Astrocyte of the spinal cord (primary cell): ENCODE measurements around the gene DOK7.

Experiments used
- DNase-seq: peaks from one replicate; pipeline ENCODE4 v3.0.0; 2011; ENCODE audit warnings: low read depth, low spot score
- H3K4me3 ChIP-seq: 2 replicates; pipeline ENCODE4 v1.5.1; 2011; ENCODE audit warnings: low read depth, mild to moderate bottlenecking, low read length, moderate library complexity
- in situ Hi-C: cut with HindIII; loops from 2 replicates; pipeline ENCODE4 v1.10.0; 2017; ENCODE audit warnings: low sequenced_read_pairs
- TF ChIP-seq, protein P1 (sequence below): IDR thresholded peaks from 2 replicates; pipeline ENCODE4 v1.5.1; 2012; ENCODE audit warnings: low read depth, mild to moderate bottlenecking, low read length, inconsistent platforms

DOK7 gene

GRCh38 chr4:3473181-3473950, 10.3 kb downstream of the DOK7 start:
- in situ Hi-C loops: no loop called here
- TF ChIP-seq, protein P1, sequence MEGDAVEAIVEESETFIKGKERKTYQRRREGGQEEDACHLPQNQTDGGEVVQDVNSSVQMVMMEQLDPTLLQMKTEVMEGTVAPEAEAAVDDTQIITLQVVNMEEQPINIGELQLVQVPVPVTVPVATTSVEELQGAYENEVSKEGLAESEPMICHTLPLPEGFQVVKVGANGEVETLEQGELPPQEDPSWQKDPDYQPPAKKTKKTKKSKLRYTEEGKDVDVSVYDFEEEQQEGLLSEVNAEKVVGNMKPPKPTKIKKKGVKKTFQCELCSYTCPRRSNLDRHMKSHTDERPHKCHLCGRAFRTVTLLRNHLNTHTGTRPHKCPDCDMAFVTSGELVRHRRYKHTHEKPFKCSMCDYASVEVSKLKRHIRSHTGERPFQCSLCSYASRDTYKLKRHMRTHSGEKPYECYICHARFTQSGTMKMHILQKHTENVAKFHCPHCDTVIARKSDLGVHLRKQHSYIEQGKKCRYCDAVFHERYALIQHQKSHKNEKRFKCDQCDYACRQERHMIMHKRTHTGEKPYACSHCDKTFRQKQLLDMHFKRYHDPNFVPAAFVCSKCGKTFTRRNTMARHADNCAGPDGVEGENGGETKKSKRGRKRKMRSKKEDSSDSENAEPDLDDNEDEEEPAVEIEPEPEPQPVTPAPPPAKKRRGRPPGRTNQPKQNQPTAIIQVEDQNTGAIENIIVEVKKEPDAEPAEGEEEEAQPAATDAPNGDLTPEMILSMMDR: no peak
- H3K4me3 ChIP-seq: no peak overlapping the region
- DNase-seq: no peak

DNA sequence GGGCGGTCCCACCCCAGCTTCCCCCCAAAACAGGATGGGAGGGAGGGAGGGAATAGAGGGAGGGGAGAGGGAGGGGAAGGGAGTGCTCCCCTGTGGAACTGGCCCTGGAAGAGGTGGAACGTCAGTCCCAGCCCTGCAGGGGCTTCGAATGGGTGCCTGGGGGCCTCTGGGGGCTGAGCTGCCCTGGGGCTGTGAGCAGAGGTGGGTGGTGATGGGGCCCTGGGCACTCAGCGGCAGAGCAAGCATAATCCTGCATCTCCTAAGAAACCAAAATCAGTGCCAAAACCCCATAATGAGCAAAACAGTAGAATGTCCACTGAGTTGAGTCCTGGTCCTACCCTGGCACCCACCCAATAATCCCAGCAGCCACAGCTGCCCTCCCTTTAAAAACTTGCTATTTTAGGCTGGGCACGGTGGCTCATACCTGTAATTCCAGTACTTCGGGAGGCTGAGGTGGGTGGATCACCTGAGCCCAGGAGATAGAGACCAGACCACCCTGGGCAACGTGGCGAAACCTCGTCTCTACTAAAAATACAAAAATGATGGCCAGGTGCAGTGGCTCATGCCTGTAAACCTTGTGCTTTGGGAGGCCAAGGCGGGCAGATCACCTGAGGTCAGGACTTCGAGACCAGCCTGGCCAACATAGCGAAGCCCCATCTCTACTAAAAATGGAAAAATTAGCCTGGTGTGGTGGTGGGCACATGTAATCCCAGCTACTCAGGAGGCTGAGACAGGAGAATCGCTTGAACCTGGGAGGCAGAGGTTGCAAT, 11.1 kb downstream of the DOK7 start:
- TF ChIP-seq, protein P1: no peak
- H3K4me3 ChIP-seq: no peak overlapping the region
- in situ Hi-C loops: no loop called here
- no peak for DNase-seq

DNA sequence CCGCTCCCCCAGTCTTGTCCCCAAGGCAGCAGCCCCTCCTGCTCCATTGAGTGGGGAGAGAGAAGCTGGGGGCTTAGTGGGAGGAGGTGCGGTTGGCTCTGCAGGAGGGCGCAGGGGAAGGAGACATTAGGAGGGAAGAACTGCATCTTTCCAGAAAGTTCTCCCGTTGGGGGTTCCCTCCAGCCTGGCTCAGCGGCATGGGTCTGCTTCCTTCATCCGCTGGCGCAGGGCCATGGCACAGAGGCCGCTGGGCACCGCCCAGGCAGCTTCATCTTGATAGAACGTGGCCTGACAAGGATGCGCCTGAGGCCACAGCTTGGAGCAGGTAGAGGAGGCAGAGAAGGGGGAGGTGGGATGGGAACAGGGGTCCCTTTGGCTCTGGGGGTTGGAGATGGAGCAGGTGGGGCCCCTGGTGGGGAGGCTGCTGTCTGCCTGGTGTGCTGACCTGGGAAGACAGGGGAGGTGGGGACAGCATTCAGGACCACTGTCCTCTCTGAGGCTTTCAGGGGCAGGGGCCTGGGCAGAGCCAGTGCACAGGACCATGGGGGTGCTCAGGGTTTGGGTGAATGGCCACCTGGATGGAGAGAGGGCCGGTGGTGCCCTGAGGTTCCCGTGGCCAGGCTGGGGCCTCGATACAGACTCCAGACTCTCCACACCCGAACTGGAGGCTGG, 12.1 kb downstream of the DOK7 start:
- in situ Hi-C loops: no loop called here
- DNase-seq: no peak
- TF ChIP-seq, protein P1: no peak
- H3K4me3 ChIP-seq: no peak overlapping the region

DNA sequence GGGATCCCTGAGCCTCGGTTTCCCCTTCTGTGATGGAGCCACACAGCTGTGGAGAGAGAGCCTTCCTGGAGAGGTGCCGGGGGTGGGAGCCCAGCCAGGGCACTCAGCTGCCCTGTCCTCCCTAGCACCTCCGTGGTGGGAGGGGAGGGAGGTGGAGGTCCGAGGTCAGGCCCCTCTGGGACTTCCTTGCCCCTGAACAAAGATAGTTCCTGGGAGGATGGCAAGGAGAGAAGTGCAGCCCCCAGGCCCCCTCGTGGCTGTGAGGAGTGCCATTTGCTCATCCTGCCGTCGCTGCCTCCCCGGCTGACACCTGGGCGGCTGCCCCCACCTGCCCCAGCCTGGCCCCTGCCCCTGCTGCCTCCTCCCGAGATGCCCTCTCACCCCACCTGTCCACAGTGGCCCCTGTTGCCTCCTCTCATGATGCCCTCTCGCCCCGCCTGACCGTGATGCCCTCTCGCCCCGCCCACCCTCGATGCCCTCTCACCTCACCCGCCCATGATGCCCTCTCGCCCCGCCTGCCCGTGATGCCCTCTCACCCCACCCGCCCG, 12.7 kb downstream of the DOK7 start:
- no peak overlapping the region for H3K4me3 ChIP-seq
- no peak for DNase-seq
- TF ChIP-seq, protein P1: no peak
- in situ Hi-C loops: no loop called here

DNA sequence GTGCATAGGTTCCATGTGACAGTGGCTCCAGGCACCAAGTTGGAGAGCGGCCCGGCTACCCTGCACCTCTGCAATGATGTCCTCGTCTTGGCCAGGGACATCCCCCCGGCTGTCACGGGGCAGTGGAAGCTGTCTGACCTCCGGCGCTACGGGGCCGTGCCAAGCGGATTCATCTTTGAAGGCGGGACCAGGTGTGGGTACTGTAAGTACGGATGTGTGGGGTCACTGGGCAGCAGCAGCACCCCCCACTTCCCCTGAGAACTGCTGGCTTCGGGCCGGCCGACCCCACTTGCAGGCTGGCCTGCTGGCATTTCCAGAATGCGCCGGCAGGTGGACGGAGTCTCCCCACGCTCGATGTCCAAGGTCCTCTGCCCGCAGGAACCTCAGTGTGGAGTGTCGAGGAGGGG, 13.2 kb downstream of the DOK7 start:
- DNase-seq: no peak
- TF ChIP-seq, protein P1: no peak
- in situ Hi-C loops: no loop called here
- no peak overlapping the region for H3K4me3 ChIP-seq
